Natural killer cell (primary cell): ENCODE results near the gene RUNX2. TPM values are rescaled to one million over a fixed set of nuclear protein-coding genes. Genes with fewer than 3 reads are reported as not detected.

ENCODE experiments used
- ATAC-seq, 3 donors: fragments of 150-1000 bp in 2 of 3; fragments of 200-7000 bp in 1 of 3; cut with Tn5 transposase; 1 replicate in 1 of 3; 2 replicates in 2 of 3; pipeline ENCODE4 v1.10.0; 2021; ENCODE audit warnings: mild to moderate bottlenecking in 2 of 3, moderate library complexity in 2 of 3
- DNase-seq, 2 donors: peaks; one replicate each; pipeline versions ENCODE4 v3.0.0 to v3.0.0-alpha.2; 2013 to 2021; ENCODE audit warnings: mixed read lengths in 1 of 2
- H3K27ac ChIP-seq: one replicate; pipeline ENCODE4 v1.5.1; 2013; ENCODE audit warnings: mild to moderate bottlenecking, low read length
- H3K27me3 ChIP-seq: one replicate; pipeline ENCODE4 v1.6.1; 2013; ENCODE audit warnings: low read length; ENCODE audit not compliant: control insufficient read depth, insufficient read depth
- H3K36me3 ChIP-seq: one replicate; pipeline ENCODE4 v1.6.1; 2013; ENCODE audit warnings: low read length; ENCODE audit not compliant: control insufficient read depth, insufficient read depth
- H3K4me1 ChIP-seq: one replicate; pipeline ENCODE4 v1.6.1; 2013; ENCODE audit warnings: low read length; ENCODE audit not compliant: control insufficient read depth, insufficient read depth
- H3K4me3 ChIP-seq: one replicate; pipeline ENCODE4 v1.5.1; 2013; ENCODE audit warnings: low read length
- H3K9me3 ChIP-seq: one replicate; pipeline ENCODE4 v1.6.1; 2013; ENCODE audit warnings: low read length; ENCODE audit not compliant: control insufficient read depth, insufficient read depth
- H3K27ac Mint-ChIP-seq, 2 donors: one replicate each; pipeline ENCODE4 v1.8.0; 2022; ENCODE audit warnings: mild to moderate bottlenecking in 2 of 2, mixed read lengths in 2 of 2, moderate library complexity in 1 of 2
- H3K27me3 Mint-ChIP-seq, 2 donors: one replicate each; pipeline ENCODE4 v1.8.0; 2022; ENCODE audit warnings: low read depth in 2 of 2, mixed read lengths in 2 of 2
- H3K36me3 Mint-ChIP-seq: one replicate; pipeline ENCODE4 v1.8.0; 2022; ENCODE audit warnings: mixed read lengths
- H3K4me1 Mint-ChIP-seq, 2 donors: one replicate each; pipeline ENCODE4 v1.8.0; 2022; ENCODE audit warnings: mixed read lengths in 2 of 2
- H3K4me3 Mint-ChIP-seq: one replicate; pipeline ENCODE4 v1.8.0; 2022; ENCODE audit warnings: mild to moderate bottlenecking, moderate library complexity, mixed read lengths
- H3K9me3 Mint-ChIP-seq, 2 donors: one replicate each; pipeline ENCODE4 v1.8.0; 2022; ENCODE audit warnings: mixed read lengths in 2 of 2
- CTCF ChIP-seq: fragments of 200-600 bp; IDR thresholded peaks from one replicate; pipeline ENCODE4 v1.8.0; 2022; ENCODE audit warnings: antibody characterized with exemption
- WGBS: methylation state at CpG from one replicate; pipeline ENCODE4 v1.1.7; 2013; ENCODE audit warnings: missing lambda C conversion rate; ENCODE audit not compliant: insufficient coverage; 5-methylcytosine and 5-hydroxymethylcytosine counted together
- intact Hi-C: fragments of 100-400 bp; cut with micrococcal nuclease; formaldehyde crosslinking; loops from one replicate; pipeline ENCODE4 v1.14.2; 2022
- total RNA-seq, 4 donors: library from RNA; stranded (reverse); fragments of 120-200 nt in 1 of 4; gene quantifications; one replicate each; pipeline versions ENCODE4 v1.2.3 to v1.2.4, GENCODE V29; 2013 to 2022

RUNX2 gene
- total RNA-seq, 3 donors from 2014 or later (not counting 1 experiment from before 2014, with no cell fraction given), result 5.0 to 19.2 (median 7.0) TPM

DNA sequence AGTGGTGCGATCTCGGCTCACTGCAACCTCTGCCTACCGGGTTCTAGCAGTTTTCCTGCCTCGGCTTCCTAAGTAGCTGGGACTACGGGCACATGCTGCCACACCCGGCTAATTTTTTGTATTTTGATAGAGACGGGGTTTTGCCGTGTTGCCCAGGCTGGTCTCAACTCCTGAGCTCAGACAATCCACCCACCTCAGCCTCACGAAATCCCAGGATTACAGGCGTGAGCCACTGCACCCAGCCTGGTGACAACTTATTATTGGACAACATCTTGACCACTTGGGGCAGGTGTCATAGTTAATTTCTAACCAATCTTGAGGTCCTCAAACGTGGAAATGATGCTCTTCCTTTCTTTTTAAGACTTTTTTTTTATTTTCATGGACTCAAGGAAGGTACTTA is 383.9 kb downstream of the RUNX2 start:
- H3K36me3 Mint-ChIP-seq, result no peaks in the 10 kb centered on the region
- Histone ChIP-seq H3K4me1 (peaks cover 19% of the 10 kb centered on the region), H3K9me3 (no peaks in the 10 kb centered on the region), H3K27me3 (no peaks in the 10 kb centered on the region), H3K36me3 (no peaks in the 10 kb centered on the region), H3K4me3 (no peak overlapping the region), H3K27ac (no peak overlapping the region)
- no peak overlapping the region for H3K4me3 Mint-ChIP-seq
- H3K4me1 Mint-ChIP-seq, result peaks cover 0 to 19% of the 10 kb centered on the region in 2 donors
- TF ChIP-seq CTCF, result no peak
- H3K27ac Mint-ChIP-seq, result no peak overlapping the region
- peaks cover 0 to 20% of the 10 kb centered on the region in 2 donors for H3K27me3 Mint-ChIP-seq
- intact Hi-C loops, result no loop called here
- 96% methylated on average over 11 of the region's 11 CpGs for WGBS
- H3K9me3 Mint-ChIP-seq, result no peaks in the 10 kb centered on the region
- DNase-seq, result no peak
- no peak for ATAC-seq

DNA sequence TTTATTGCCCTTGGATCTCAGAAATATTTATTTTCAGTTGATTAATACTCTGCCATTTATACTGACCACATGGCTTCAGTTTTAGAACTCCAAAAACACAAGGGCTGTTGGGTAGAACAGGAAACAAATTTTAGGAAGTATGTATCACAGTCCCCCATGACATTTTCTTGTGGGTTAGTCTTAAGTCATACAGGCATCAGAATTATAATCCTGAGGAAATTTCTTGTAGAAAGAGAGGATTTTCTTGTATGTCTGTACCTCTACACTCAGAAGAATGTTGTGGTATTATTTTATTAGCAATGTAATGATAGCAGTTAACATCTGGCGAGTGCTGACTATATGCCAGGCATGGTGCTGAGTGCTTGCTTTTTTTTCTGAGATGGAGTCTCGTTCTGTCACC is 384.7 kb downstream of the RUNX2 start:
- 94% methylated on average over 2 of the region's 2 CpGs for WGBS
- no peaks in the 10 kb centered on the region for H3K27me3 ChIP-seq
- H3K4me3 Mint-ChIP-seq, result no peak overlapping the region
- no peak for TF ChIP-seq CTCF
- H3K9me3 Mint-ChIP-seq, result no peaks in the 10 kb centered on the region
- H3K4me3 ChIP-seq, result no peak overlapping the region
- no peak for DNase-seq
- ATAC-seq, result no peak
- H3K9me3 ChIP-seq, result no peaks in the 10 kb centered on the region
- H3K36me3 Mint-ChIP-seq, result no peaks in the 10 kb centered on the region
- no peaks in the 10 kb centered on the region for H3K36me3 ChIP-seq
- intact Hi-C loops, result no loop called here
- H3K4me1 ChIP-seq, result peaks cover 14% of the 10 kb centered on the region
- H3K4me1 Mint-ChIP-seq, result peaks cover 0 to 19% of the 10 kb centered on the region in 2 donors
- H3K27ac ChIP-seq, result no peak overlapping the region
- no peak overlapping the region for H3K27ac Mint-ChIP-seq
- peaks cover 0 to 20% of the 10 kb centered on the region in 2 donors for H3K27me3 Mint-ChIP-seq

Other genes with a start within 250 kb of the RUNX2 start
- 10 to 100 TPM in 1 of 3 donors, 1 to 10 TPM in 2; 7.3 to 10.9 (median 9.9) TPM for gene SUPT3H, start 49.6 kb downstream of the RUNX2 start, total RNA-seq